H9 (cell line): ENCODE data around the gene UBE2E1. TPM values are rescaled to one million over a fixed set of nuclear protein-coding genes. Genes with fewer than 3 reads are reported as not detected.

Source experiments
- DNase-seq: peaks from one replicate; pipeline ENCODE4 v3.0.0-alpha.2; 2017
- H2AFZ ChIP-seq: one replicate; pipeline ENCODE4 v1.6.1; 2013; ENCODE audit warnings: mild to moderate bottlenecking, low read length, control low read depth, moderate library complexity
- H2AK5ac ChIP-seq: 2 replicates; pipeline ENCODE4 v1.6.1; 2013; ENCODE audit warnings: low read length, control low read depth, mixed read lengths; ENCODE audit not compliant: insufficient read length
- H2BK120ac ChIP-seq: one replicate; pipeline ENCODE4 v1.6.1; 2013; ENCODE audit warnings: low read depth, mild to moderate bottlenecking, low read length, control low read depth, inconsistent platforms; ENCODE audit not compliant: poor library complexity, severe bottlenecking
- H2BK12ac ChIP-seq: 2 replicates; pipeline ENCODE4 v1.6.1; 2013; ENCODE audit warnings: low read length, control low read depth, mixed read lengths, low read depth; ENCODE audit not compliant: insufficient read length
- H2BK15ac ChIP-seq: 2 replicates; pipeline ENCODE4 v1.6.1; 2013; ENCODE audit warnings: low read depth, low read length, control low read depth
- H2BK20ac ChIP-seq: one replicate; pipeline ENCODE4 v1.6.1; 2013; ENCODE audit warnings: low read depth, mild to moderate bottlenecking, low read length, control low read depth, inconsistent platforms; ENCODE audit not compliant: poor library complexity, severe bottlenecking
- H2BK5ac ChIP-seq: 2 replicates; pipeline ENCODE4 v1.6.1; 2013; ENCODE audit warnings: low read length, control low read depth, mixed read lengths; ENCODE audit not compliant: insufficient read length
- H3K14ac ChIP-seq: 2 replicates; pipeline ENCODE4 v1.6.1; 2013; ENCODE audit warnings: low read length, control low read depth; ENCODE audit not compliant: insufficient read depth
- H3K18ac ChIP-seq: 2 replicates; pipeline ENCODE4 v1.6.1; 2013; ENCODE audit warnings: low read depth, mild to moderate bottlenecking, mixed read lengths, low read length, control low read depth; ENCODE audit not compliant: insufficient read length
- H3K23ac ChIP-seq: 2 replicates; pipeline ENCODE4 v1.6.1; 2013; ENCODE audit warnings: low read length, control low read depth, mixed read lengths, low read depth; ENCODE audit not compliant: insufficient read length
- H3K23me2 ChIP-seq: 2 replicates; pipeline ENCODE4 v1.6.1; 2013; ENCODE audit warnings: low read depth, mild to moderate bottlenecking, mixed read lengths, low read length, control low read depth; ENCODE audit not compliant: insufficient read length, poor library complexity, severe bottlenecking
- H3K27ac ChIP-seq: 2 replicates; pipeline ENCODE4 v1.5.1; 2013; ENCODE audit warnings: low read length, control low read depth, mixed read lengths, low read depth; ENCODE audit not compliant: insufficient read length
- H3K27me3 ChIP-seq: 2 replicates; pipeline ENCODE4 v1.6.1; 2013; ENCODE audit warnings: low read length, control low read depth, inconsistent platforms; ENCODE audit not compliant: insufficient read depth
- H3K4ac ChIP-seq: 2 replicates; pipeline ENCODE4 v1.6.1; 2013; ENCODE audit warnings: low read depth, mild to moderate bottlenecking, control low read depth, inconsistent platforms, low read length, moderate library complexity
- H3K4me1 ChIP-seq: 2 replicates; pipeline ENCODE4 v1.6.1; 2013; ENCODE audit warnings: low read length, control low read depth, inconsistent platforms; ENCODE audit not compliant: insufficient read depth
- H3K4me2 ChIP-seq: 2 replicates; pipeline ENCODE4 v1.6.1; 2013; ENCODE audit warnings: low read length, control low read depth, mixed read lengths; ENCODE audit not compliant: insufficient read length, insufficient read depth
- H3K56ac ChIP-seq: 2 replicates; pipeline ENCODE4 v1.6.1; 2013; ENCODE audit warnings: low read depth, mild to moderate bottlenecking, mixed read lengths, low read length, control low read depth; ENCODE audit not compliant: insufficient read length
- H3K79me1 ChIP-seq: 2 replicates; pipeline ENCODE4 v1.6.1; 2013; ENCODE audit warnings: low read depth, mild to moderate bottlenecking, moderate library complexity, low read length, control low read depth, inconsistent platforms; ENCODE audit not compliant: insufficient read depth, poor library complexity, severe bottlenecking
- H3K79me2 ChIP-seq: 2 replicates; pipeline ENCODE4 v1.6.1; 2013; ENCODE audit warnings: low read length, control low read depth, inconsistent platforms; ENCODE audit not compliant: insufficient read depth
- H3K9ac ChIP-seq: 2 replicates; pipeline ENCODE4 v1.6.1; 2013; ENCODE audit warnings: low read length, control low read depth, mixed read lengths; ENCODE audit not compliant: insufficient read length; ENCODE audit errors: extremely low read depth
- H3K9me3 ChIP-seq: one replicate; pipeline ENCODE4 v1.6.1; 2013; ENCODE audit warnings: low read depth, low read length, inconsistent platforms; ENCODE audit not compliant: control insufficient read depth
- H3T11ph ChIP-seq: one replicate; pipeline ENCODE4 v1.6.1; 2013; ENCODE audit warnings: mild to moderate bottlenecking, low read length, control low read depth, inconsistent platforms
- H4K20me1 ChIP-seq: one replicate; pipeline ENCODE4 v1.6.1; 2013; ENCODE audit not compliant: control insufficient read depth, insufficient read length, insufficient read depth
- H4K5ac ChIP-seq: 2 replicates; pipeline ENCODE4 v1.6.1; 2013; ENCODE audit warnings: low read depth, mild to moderate bottlenecking, mixed read lengths, low read length, control low read depth; ENCODE audit not compliant: insufficient read length
- H4K8ac ChIP-seq: replicated peaks from 2 replicates; pipeline ENCODE4 v1.6.1; 2013; ENCODE audit warnings: low read length, control low read depth, mixed read lengths, low read depth; ENCODE audit not compliant: insufficient read length
- H4K91ac ChIP-seq: 2 replicates; pipeline ENCODE4 v1.6.1; 2013; ENCODE audit warnings: low read depth, mild to moderate bottlenecking, moderate library complexity, mixed read lengths, low read length, control low read depth; ENCODE audit not compliant: insufficient read length
- H3K27ac Mint-ChIP-seq, 3 experiments: 2 replicates in 2 of 3; 3 replicates in 1 of 3; pipeline ENCODE4 v1.8.0; 2020 to 2021; ENCODE audit warnings: mixed read lengths in 3 of 3, mild to moderate bottlenecking in 1 of 3, moderate library complexity in 1 of 3
- H3K27me3 Mint-ChIP-seq: 2 replicates; pipeline ENCODE4 v1.8.0; 2021; ENCODE audit warnings: low read depth, mild to moderate bottlenecking, moderate library complexity, mixed read lengths
- H3K36me3 Mint-ChIP-seq, 3 experiments: 2 replicates in 2 of 3; 3 replicates in 1 of 3; pipeline ENCODE4 v1.8.0; 2020 to 2021; ENCODE audit warnings: low read depth in 3 of 3, mixed read lengths in 3 of 3; ENCODE audit not compliant: insufficient read depth in 1 of 3
- H3K4me1 Mint-ChIP-seq, 2 experiments: 2 replicates each; pipeline ENCODE4 v1.8.0; 2020; ENCODE audit warnings: mixed read lengths in 2 of 2
- H3K4me3 Mint-ChIP-seq, 2 experiments: 2 replicates in 1 of 2; 3 replicates in 1 of 2; pipeline ENCODE4 v1.8.0; 2020 to 2021; ENCODE audit warnings: mild to moderate bottlenecking in 2 of 2, mixed read lengths in 2 of 2, moderate library complexity in 1 of 2
- H3K9me3 Mint-ChIP-seq, 2 experiments: 2 replicates in 1 of 2; 3 replicates in 1 of 2; pipeline ENCODE4 v1.8.0; 2020; ENCODE audit warnings: mild to moderate bottlenecking in 2 of 2, mixed read lengths in 2 of 2, moderate library complexity in 1 of 2
- WGBS: extraction: QIAGEN DNeasy Blood & Tissue Kit; methylation state at CpG from one replicate; pipeline ENCODE4 v1.1.7; 2013; ENCODE audit warnings: missing lambda C conversion rate, low lambda C conversion rate, mixed read lengths; ENCODE audit not compliant: insufficient read length; ENCODE audit errors: extremely low coverage; 5-methylcytosine and 5-hydroxymethylcytosine counted together
- total RNA-seq: library from RNA; stranded (reverse); gene quantifications from 2 replicates; pipeline ENCODE4 v1.2.1, GENCODE V29; 2021
- TF ChIP-seq, protein P1 (sequence below): fragments of 200-600 bp; sonication (generic); conservative IDR thresholded peaks from 3 replicates; pipeline ENCODE4 v1.8.0; 2021; ENCODE audit warnings: antibody characterized with exemption, mild to moderate bottlenecking

UBE2E1 gene
- total RNA-seq, 1 experiment from 2014 or later = 142 TPM

DNA sequence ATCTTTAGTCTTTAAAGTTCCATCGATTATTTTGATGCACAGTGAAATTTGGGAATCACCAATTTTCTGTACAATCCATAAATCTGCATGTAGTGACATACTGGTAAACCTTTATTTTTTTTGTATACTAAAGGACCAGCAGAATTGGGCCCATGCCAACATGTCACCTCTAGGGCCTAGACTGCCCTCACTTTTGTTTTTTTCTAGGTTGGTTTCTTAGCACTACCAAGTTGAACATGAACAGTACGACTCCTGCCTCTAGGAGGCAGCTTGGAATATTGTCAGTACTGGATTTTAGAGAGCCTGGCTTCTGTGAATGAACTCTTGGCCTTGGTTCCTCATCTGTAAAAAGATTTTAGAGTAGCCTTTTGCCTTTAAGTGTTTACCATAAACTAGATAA lies 78.7 kb downstream of the UBE2E1 start:
- H2AFZ ChIP-seq = no peak overlapping the region
- no peak overlapping the region for H2BK5ac ChIP-seq
- TF ChIP-seq, protein P1, sequence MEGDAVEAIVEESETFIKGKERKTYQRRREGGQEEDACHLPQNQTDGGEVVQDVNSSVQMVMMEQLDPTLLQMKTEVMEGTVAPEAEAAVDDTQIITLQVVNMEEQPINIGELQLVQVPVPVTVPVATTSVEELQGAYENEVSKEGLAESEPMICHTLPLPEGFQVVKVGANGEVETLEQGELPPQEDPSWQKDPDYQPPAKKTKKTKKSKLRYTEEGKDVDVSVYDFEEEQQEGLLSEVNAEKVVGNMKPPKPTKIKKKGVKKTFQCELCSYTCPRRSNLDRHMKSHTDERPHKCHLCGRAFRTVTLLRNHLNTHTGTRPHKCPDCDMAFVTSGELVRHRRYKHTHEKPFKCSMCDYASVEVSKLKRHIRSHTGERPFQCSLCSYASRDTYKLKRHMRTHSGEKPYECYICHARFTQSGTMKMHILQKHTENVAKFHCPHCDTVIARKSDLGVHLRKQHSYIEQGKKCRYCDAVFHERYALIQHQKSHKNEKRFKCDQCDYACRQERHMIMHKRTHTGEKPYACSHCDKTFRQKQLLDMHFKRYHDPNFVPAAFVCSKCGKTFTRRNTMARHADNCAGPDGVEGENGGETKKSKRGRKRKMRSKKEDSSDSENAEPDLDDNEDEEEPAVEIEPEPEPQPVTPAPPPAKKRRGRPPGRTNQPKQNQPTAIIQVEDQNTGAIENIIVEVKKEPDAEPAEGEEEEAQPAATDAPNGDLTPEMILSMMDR = peak; percentile 48; the same call in 2 of the 3 replicates
- H4K5ac ChIP-seq = no peak overlapping the region
- H3K9ac ChIP-seq = no peak overlapping the region
- H4K8ac ChIP-seq = no peak overlapping the region
- DNase-seq = no peak
- H3T11ph ChIP-seq = no peak overlapping the region
- H3K14ac ChIP-seq = no peak overlapping the region
- H3K27me3 ChIP-seq = no peaks in the 10 kb centered on the region
- Mint-ChIP-seq H3K9me3 (peaks cover 2 to 3% of the 10 kb centered on the region in 2 experiments; a peak in 2 of 5 replicates), H3K27me3 (no peaks in the 10 kb centered on the region), H3K27ac (no peak overlapping the region), H3K36me3 (peaks cover 18 to 25% (median 24%) of the 10 kb centered on the region in 3 experiments), H3K4me3 (no peak overlapping the region), H3K4me1 (0 out of 4 replicates have a peak, but pooled peaks cover 0 to 8% of the 10 kb centered on the region in 2 experiments)
- H2BK12ac ChIP-seq = no peak overlapping the region
- no peak overlapping the region for H2BK120ac ChIP-seq
- no peak overlapping the region for H3K4me2 ChIP-seq
- no peaks in the 10 kb centered on the region; the same call in 1 of the 2 replicates for H3K79me2 ChIP-seq
- no peak overlapping the region for H4K91ac ChIP-seq
- no peak overlapping the region for H3K18ac ChIP-seq
- no CpG with 5 or more reads among the region's 2 CpGs for WGBS
- no peaks in the 10 kb centered on the region for H3K79me1 ChIP-seq
- no peak overlapping the region for H2AK5ac ChIP-seq
- H3K4ac ChIP-seq = no peak overlapping the region
- no peak overlapping the region for H2BK20ac ChIP-seq
- no peak overlapping the region for H3K56ac ChIP-seq
- no peaks in the 10 kb centered on the region for H3K9me3 ChIP-seq
- no peaks in the 10 kb centered on the region for H4K20me1 ChIP-seq
- no peak overlapping the region for H2BK15ac ChIP-seq
- no peak overlapping the region for H3K23ac ChIP-seq
- no peaks in the 10 kb centered on the region for H3K23me2 ChIP-seq
- no peaks in the 10 kb centered on the region for H3K4me1 ChIP-seq
- no peak overlapping the region for H3K27ac ChIP-seq
